Chondrocyte (in vitro differentiated cells): ENCODE data around the gene ZDHHC14. TPM values are rescaled to one million over a fixed set of nuclear protein-coding genes. Genes with fewer than 3 reads are reported as not detected.

Source experiments
- DNase-seq: peaks from one replicate; pipeline ENCODE4 v3.0.0; 2021; ENCODE audit warnings: mixed read lengths, low spot score
- H3K27ac Mint-ChIP-seq: one replicate; pipeline ENCODE4 v1.8.0; 2021; ENCODE audit warnings: mild to moderate bottlenecking, moderate library complexity, mixed read lengths; ENCODE audit not compliant: unreplicated experiment
- H3K27me3 Mint-ChIP-seq: 2 replicates; pipeline ENCODE4 v1.8.0; 2021; ENCODE audit warnings: low read depth, mixed read lengths
- H3K36me3 Mint-ChIP-seq: 2 replicates; pipeline ENCODE4 v1.8.0; 2021; ENCODE audit warnings: low read depth, mixed read lengths
- H3K4me1 Mint-ChIP-seq: 2 replicates; pipeline ENCODE4 v1.8.0; 2021; ENCODE audit warnings: low read depth, mild to moderate bottlenecking, mixed read lengths
- H3K4me3 Mint-ChIP-seq: one replicate; pipeline ENCODE4 v1.8.0; 2021; ENCODE audit warnings: mild to moderate bottlenecking, moderate library complexity, mixed read lengths; ENCODE audit not compliant: unreplicated experiment
- H3K9me3 Mint-ChIP-seq: 2 replicates; pipeline ENCODE4 v1.8.0; 2021; ENCODE audit warnings: low read depth, mixed read lengths
- total RNA-seq: library from RNA; stranded (reverse); gene quantifications from 3 replicates; pipeline ENCODE4 v1.2.1, GENCODE V29; 2021
- TF ChIP-seq, protein P1 (sequence below): fragments of 200-600 bp; sonication (generic); IDR thresholded peaks from 2 replicates; pipeline ENCODE4 v1.5.0; 2021; ENCODE audit warnings: antibody characterized with exemption, mild to moderate bottlenecking, moderate library complexity

ZDHHC14 gene
- total RNA-seq, 1 donor from 2014 or later = 8.4 TPM

DNA sequence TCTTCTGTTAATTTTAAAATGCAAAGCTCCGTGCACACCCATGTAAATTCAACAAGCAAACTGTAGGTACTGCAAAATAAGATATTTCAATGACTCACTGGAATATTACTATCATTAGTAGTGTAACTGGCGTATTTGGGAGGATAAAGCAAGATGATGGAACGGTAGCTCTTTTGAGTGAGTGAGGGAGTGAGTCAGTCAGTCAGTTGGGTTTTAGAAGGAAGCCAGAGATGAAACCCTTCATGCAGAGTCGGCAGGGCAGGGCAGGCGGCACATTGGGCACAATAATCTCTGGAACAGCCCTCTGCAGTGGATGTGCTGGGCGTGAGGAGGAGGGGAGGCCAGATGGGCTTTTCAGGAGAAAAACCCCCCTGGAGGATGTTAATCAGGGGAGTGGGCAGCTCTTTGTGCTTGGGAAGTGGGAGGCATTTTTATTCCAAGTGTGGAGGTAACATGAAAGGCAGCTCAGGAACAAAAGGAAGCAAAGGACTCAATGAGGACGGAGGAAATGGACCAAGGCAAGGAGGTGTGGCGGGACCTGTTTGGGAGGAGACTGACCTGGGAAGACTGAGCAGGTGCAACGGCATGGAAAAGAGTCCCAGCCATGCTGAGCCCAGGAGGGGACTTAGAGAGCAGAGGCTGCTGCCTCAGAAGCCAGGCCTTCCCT lies 171.2 kb downstream of the ZDHHC14 start:
- H3K27ac Mint-ChIP-seq = no peak overlapping the region
- H3K4me3 Mint-ChIP-seq = no peak overlapping the region
- H3K36me3 Mint-ChIP-seq = no peaks in the 10 kb centered on the region
- TF ChIP-seq, protein P1, sequence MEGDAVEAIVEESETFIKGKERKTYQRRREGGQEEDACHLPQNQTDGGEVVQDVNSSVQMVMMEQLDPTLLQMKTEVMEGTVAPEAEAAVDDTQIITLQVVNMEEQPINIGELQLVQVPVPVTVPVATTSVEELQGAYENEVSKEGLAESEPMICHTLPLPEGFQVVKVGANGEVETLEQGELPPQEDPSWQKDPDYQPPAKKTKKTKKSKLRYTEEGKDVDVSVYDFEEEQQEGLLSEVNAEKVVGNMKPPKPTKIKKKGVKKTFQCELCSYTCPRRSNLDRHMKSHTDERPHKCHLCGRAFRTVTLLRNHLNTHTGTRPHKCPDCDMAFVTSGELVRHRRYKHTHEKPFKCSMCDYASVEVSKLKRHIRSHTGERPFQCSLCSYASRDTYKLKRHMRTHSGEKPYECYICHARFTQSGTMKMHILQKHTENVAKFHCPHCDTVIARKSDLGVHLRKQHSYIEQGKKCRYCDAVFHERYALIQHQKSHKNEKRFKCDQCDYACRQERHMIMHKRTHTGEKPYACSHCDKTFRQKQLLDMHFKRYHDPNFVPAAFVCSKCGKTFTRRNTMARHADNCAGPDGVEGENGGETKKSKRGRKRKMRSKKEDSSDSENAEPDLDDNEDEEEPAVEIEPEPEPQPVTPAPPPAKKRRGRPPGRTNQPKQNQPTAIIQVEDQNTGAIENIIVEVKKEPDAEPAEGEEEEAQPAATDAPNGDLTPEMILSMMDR = no peak
- peaks cover 2% of the 10 kb centered on the region for H3K4me1 Mint-ChIP-seq
- no peaks in the 10 kb centered on the region for H3K9me3 Mint-ChIP-seq
- peaks cover 2% of the 10 kb centered on the region for H3K27me3 Mint-ChIP-seq
- DNase-seq = no peak

DNA sequence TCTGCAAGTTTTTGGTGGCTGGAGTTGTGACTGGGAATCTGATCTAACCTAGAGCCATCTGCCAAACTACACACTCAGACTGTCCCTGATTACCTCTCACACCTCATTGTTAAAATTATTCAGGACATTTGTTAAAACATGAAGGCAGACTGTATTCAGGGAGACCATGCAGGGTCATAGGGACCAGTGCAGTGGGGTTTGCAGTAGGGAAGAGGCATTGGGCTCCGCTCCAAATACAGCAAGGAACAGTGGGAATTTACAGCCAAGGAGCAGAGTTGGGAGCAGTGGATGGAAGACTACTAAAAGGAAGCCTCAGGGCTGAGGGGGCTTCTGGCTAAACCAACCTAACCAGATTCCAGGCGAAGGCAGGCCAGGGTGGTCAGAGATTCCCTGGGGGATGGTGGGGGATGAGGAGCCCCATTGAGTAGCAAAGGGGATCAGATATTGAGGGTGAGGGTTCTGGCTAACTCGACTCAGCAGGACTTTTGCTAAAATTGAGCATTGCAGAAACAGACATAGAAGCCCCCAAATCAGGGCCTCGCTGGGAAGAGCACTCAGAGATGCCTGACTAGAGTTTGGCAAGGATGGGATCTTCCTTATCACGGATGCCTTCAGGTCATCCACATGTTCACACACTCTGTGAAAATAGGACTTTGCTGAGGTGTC lies 172.0 kb downstream of the ZDHHC14 start:
- no peak for DNase-seq
- Mint-ChIP-seq H3K36me3 (no peaks in the 10 kb centered on the region), H3K27me3 (peaks cover 2% of the 10 kb centered on the region), H3K27ac (no peak overlapping the region), H3K4me3 (no peak overlapping the region), H3K4me1 (peaks cover 2% of the 10 kb centered on the region), H3K9me3 (no peaks in the 10 kb centered on the region)
- TF ChIP-seq, protein P1 = no peak

DNA sequence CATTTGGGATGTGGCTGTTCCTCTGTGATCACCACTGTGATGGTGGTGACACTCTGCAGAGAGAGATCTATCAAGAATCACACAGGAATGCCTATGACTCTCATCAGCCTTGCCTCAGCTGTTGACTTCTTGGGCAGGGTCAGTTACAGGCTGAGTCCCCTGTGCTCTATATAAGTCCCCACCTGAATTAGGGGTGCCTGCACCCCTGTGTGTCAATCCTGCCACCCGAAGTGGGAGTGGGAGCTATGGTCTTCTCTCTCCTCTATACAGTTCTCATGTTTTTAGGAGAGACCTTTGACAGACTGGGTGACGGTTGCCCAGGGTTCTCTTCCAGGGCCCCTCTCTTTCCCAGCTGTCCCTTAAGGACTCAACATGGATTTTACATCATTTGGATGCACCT lies 173.8 kb downstream of the ZDHHC14 start:
- H3K4me1 Mint-ChIP-seq = peaks cover 2% of the 10 kb centered on the region
- no peak for DNase-seq
- no peak overlapping the region for H3K4me3 Mint-ChIP-seq
- TF ChIP-seq, protein P1 = no peak
- no peak overlapping the region for H3K27ac Mint-ChIP-seq
- peaks cover 2% of the 10 kb centered on the region for H3K36me3 Mint-ChIP-seq
- peaks cover 2% of the 10 kb centered on the region for H3K27me3 Mint-ChIP-seq
- H3K9me3 Mint-ChIP-seq = peaks cover 3% of the 10 kb centered on the region

DNA sequence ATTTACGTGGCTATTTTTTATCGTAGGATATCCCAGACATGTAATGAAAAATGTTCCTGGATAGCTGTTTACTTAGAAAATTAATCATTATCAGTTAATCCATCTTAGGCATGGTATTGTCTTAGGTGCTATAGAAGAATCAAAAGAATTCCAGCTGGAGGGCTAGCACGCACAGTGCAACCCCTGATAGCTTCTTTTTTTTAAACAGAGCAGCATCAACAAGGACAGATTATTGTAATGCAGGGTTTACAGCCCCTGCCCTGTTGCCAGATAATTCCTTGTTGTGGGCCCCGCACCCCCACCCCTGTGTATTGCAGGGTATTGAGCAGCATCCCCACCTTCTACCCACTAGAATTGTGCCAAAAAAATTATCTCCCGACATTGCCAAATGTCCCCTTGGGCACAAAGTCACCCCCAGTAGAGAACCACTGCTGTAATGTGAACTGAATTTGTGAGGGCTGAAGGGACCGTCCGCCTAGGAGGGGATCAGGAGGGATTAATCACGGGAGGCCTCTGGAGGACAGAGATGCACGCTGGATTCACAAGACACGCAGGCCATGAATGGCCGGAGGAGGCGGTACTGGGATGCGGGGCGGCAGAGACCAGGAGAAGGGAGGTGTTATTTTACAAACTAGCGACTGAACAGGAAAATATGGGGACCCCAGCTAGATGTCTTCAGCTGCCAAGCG lies 174.6 kb downstream of the ZDHHC14 start:
- Mint-ChIP-seq H3K27me3 (peaks cover 2% of the 10 kb centered on the region), H3K4me1 (peaks cover 2% of the 10 kb centered on the region), H3K4me3 (no peak overlapping the region), H3K9me3 (peaks cover 3% of the 10 kb centered on the region), H3K27ac (no peak overlapping the region), H3K36me3 (peaks cover 2% of the 10 kb centered on the region)
- TF ChIP-seq, protein P1 = no peak
- no peak for DNase-seq

DNA sequence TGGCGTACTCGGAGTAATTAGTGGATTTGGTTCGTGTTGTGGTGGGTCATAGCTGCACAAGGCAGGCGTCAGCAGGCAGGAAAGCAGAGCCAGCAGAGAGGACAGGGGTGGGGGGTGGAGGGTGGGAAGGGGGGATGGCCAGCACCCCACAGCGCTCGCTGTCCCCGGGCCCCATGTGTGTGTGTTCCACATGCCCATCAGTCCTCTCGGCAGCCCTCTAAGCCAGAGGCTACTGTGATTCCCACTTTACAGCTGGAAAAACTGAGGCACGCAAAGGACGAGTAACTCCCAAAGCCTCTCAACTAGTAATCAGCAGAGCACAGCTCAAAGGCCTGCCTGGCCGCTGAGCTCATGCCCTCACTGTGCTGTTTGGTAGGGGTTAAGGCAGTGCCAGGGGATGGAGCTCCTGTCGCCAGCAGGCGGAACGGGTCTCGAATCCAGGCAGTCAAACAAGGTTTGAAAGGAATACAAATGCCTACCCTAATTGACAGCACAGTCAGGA lies 175.2 kb downstream of the ZDHHC14 start:
- TF ChIP-seq, protein P1 = no peak
- DNase-seq = no peak
- Mint-ChIP-seq H3K27me3 (peaks cover 2% of the 10 kb centered on the region), H3K4me1 (peaks cover 2% of the 10 kb centered on the region), H3K9me3 (peaks cover 3% of the 10 kb centered on the region), H3K27ac (no peak overlapping the region), H3K36me3 (peaks cover 3% of the 10 kb centered on the region), H3K4me3 (no peak overlapping the region)
